ENCODE data around the gene SCYGR5. TPM values are rescaled to one million over a fixed set of nuclear protein-coding genes. Genes with fewer than 3 reads are reported as not detected.
A peak's percentile ranks its signal among the peaks of the same experiment; 100 is the strongest.

SCYGR5 gene
- total RNA-seq, 1 experiment from 2014 or later, result not detected

- Histone ChIP-seq H4K91ac (ENCODE audit: insufficient read length, low read depth, low read length) (no peak overlapping the region), H2AFZ (ENCODE audit: low read length) (no peak overlapping the region), H3K23ac (ENCODE audit: insufficient read length, low read depth, low read length) (no peak overlapping the region), H3K27me3 (ENCODE audit: insufficient read depth, low read length) (no peaks in the 10 kb centered on the region), H3K79me1 (ENCODE audit: insufficient read depth, low read depth, low read length, poor library complexity, severe bottlenecking) (no peaks in the 10 kb centered on the region), H3K27ac (ENCODE audit: insufficient read length, low read depth, low read length) (no peak overlapping the region), H4K5ac (ENCODE audit: insufficient read length, low read depth, low read length) (no peak overlapping the region), H2BK15ac (ENCODE audit: low read depth, low read length) (no peak overlapping the region), H2BK5ac (ENCODE audit: insufficient read length, low read length) (no peak overlapping the region), H3K23me2 (ENCODE audit: insufficient read length, low read depth, low read length, poor library complexity, severe bottlenecking) (no peaks in the 10 kb centered on the region), H3K4me1 (ENCODE audit: insufficient read depth, low read length) (peaks cover 8% of the 10 kb centered on the region; the same call in 1 of the 2 replicates), H2BK20ac (ENCODE audit: low read depth, low read length, poor library complexity, severe bottlenecking) (no peak overlapping the region), H3K79me2 (ENCODE audit: insufficient read depth, low read length) (no peaks in the 10 kb centered on the region), H2BK12ac (ENCODE audit: insufficient read length, low read depth, low read length) (no peak overlapping the region), H3K56ac (ENCODE audit: insufficient read length, low read depth, low read length) (no peak overlapping the region), H3K9me3 (ENCODE audit: control insufficient read depth, low read depth, low read length) (no peaks in the 10 kb centered on the region), H4K20me1 (ENCODE audit: control insufficient read depth, insufficient read depth, insufficient read length) (no peaks in the 10 kb centered on the region), H3T11ph (ENCODE audit: low read length) (no peak overlapping the region), H3K14ac (ENCODE audit: insufficient read depth, low read length) (no peak overlapping the region), H3K4ac (ENCODE audit: low read depth, low read length) (no peak overlapping the region), H2BK120ac (ENCODE audit: low read depth, low read length, poor library complexity, severe bottlenecking) (no peak overlapping the region), H3K9ac (ENCODE audit: extremely low read depth, insufficient read length, low read length) (no peak overlapping the region), H3K4me2 (ENCODE audit: insufficient read depth, insufficient read length, low read length) (no peak overlapping the region), H4K8ac (replicated peaks; ENCODE audit: insufficient read length, low read depth, low read length) (no peak overlapping the region), H2AK5ac (ENCODE audit: insufficient read length, low read length) (no peak overlapping the region), H3K18ac (ENCODE audit: insufficient read length, low read depth, low read length) (no peak overlapping the region)
- peak; percentile 45 for DNase-seq
- peaks cover 2% of the 10 kb centered on the region; the same call in 1 of the 2 replicates for H3K27me3 Mint-ChIP-seq (ENCODE audit: low read depth)
- peaks cover 15 to 16% of the 10 kb centered on the region in 2 experiments for H3K4me1 Mint-ChIP-seq
- no peaks in the 10 kb centered on the region for H3K36me3 Mint-ChIP-seq (ENCODE audit: insufficient read depth in 1 of 3, low read depth in 3 of 3)
- TF ChIP-seq CTCF (conservative IDR thresholded peaks at IDR 0.05), result no peak
- H3K4me3 Mint-ChIP-seq, result no peak overlapping the region; a peak in 1 of 5 replicates
- no peaks in the 10 kb centered on the region for H3K9me3 Mint-ChIP-seq
- H3K27ac Mint-ChIP-seq, result 0 out of 7 replicates have a peak overlapping the region, but pooled peaks of 1 of the 3 experiments have one; percentile 27
- no CpG with 5 or more reads among the region's 7 CpGs for WGBS (ENCODE audit: extremely low coverage, insufficient read length, low lambda C conversion rate)
Observed at GRCh38 chr2:227661025-227661649, 5.5 kb upstream of the SCYGR5 start.

Data from H9 (cell line).